Measurements from ENCODE around the gene HOXA7.

HOXA7 gene

GRCh38 chr7:27159266-27160144, 3.0 kb upstream of the HOXA7 start:
- no peak for DNase-seq (ENCODE audit: low read depth)

- DNase-seq (ENCODE audit: low read depth) = no peak
Observed at GRCh38 chr7:27158436-27159265, 2.2 kb upstream of the HOXA7 start.

GRCh38 chr7:27157702-27158431, 1.4 kb upstream of the HOXA7 start:
- DNase-seq (ENCODE audit: low read depth) = no peak

- DNase-seq (ENCODE audit: low read depth) = no peak
Observed at GRCh38 chr7:27156916-27157701, 634 bp upstream of the HOXA7 start.

- no peak for DNase-seq (ENCODE audit: low read depth)
Observed at GRCh38 chr7:27155816-27156507, 513 bp downstream of the HOXA7 start.

- DNase-seq (ENCODE audit: low read depth) = no peak
Observed at GRCh38 chr7:27154901-27155815, 1.3 kb downstream of the HOXA7 start.

GRCh38 chr7:27154369-27154768, 2.1 kb downstream of the HOXA7 start:
- DNase-seq (ENCODE audit: low read depth) = no peak

- DNase-seq (ENCODE audit: low read depth) = no peak
Observed at GRCh38 chr7:27153526-27153925, 2.9 kb downstream of the HOXA7 start.

- no peak for DNase-seq (ENCODE audit: low read depth)
Observed at GRCh38 chr7:27152816-27153442, 3.5 kb downstream of the HOXA7 start.

GRCh38 chr7:27151931-27152815, 4.3 kb downstream of the HOXA7 start, which contains the start of gene HOXA3:
HOXA3 (minus strand) TSS chr7:27152583; CDS start chr7:27110640, 41,943 bp downstream.
- no peak for DNase-seq (ENCODE audit: low read depth)

- DNase-seq (ENCODE audit: low read depth) = no peak
Observed at GRCh38 chr7:27151341-27151930, 5.0 kb downstream of the HOXA7 start.

GRCh38 chr7:27150568-27151340, 5.7 kb downstream of the HOXA7 start:
- peak; percentile 34 for DNase-seq (ENCODE audit: low read depth)

- no peak for DNase-seq (ENCODE audit: low read depth)
Observed at GRCh38 chr7:27149842-27150567, 6.5 kb downstream of the HOXA7 start.

GRCh38 chr7:27148756-27149641, 7.5 kb downstream of the HOXA7 start:
- no peak for DNase-seq (ENCODE audit: low read depth)

GRCh38 chr7:27148031-27148755, 8.3 kb downstream of the HOXA7 start:
- DNase-seq (ENCODE audit: low read depth) = no peak

Measured in activated T-helper 1 cell treated with Interleukin-2 at 50 U/mL for 16 hours (primary cell).